GM15510 (cell line): ENCODE measurements around the gene OGFRL1.

Source experiments
- POLR2A ChIP-seq: IDR thresholded peaks from 3 replicates; pipeline ENCODE4 v1.6.1; 2011; ENCODE audit warnings: borderline replicate concordance; ENCODE audit not compliant: insufficient read length; ENCODE audit errors: extremely low read depth

Gene OGFRL1

DNA sequence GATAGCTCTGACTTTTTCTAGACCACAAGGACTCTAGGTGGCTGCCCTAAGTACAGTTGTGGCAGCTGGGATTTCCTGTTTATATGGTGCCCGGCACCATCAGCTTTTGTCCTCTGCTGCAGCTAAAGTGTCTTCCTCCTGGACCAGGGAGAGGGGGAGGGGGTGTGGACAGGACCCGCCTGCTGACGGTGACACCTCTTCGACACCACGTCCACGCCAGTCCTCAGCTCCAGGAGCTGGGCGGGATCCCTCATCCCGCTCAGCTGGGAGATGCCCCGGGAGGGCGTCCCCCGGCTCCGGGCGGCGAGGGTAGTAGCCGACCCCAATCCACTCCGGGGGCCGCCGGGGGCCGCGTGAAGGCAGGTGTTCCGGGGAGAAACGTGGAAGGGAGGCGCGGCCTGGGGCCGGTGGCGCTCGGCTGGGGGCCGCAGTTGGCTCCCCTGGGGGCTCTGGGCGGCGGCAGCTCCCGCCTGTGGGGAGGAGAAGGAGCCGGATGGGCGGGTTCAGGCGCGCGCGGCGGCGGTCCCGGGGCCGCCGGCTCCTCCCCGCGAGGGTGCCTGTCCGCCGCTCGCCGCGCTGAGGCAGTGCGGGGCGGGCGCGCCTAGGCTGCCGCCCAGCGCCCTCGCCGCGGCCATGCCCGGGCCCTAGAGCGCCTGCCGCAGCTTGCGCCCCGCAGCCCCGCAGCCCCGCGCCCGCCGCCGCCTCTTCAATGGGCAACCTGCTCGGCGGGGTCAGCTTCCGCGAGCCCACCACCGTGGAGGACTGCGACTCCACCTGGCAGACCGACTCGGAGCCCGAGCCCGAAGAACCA is at the start of gene OGFRL1:
TSS of gene OGFRL1 (plus strand) at position 584 of the 811 bp plus-strand sequence. CDS start at position 710, 126 bp downstream.
- peak; percentile 72 for TF ChIP-seq POLR2A

DNA sequence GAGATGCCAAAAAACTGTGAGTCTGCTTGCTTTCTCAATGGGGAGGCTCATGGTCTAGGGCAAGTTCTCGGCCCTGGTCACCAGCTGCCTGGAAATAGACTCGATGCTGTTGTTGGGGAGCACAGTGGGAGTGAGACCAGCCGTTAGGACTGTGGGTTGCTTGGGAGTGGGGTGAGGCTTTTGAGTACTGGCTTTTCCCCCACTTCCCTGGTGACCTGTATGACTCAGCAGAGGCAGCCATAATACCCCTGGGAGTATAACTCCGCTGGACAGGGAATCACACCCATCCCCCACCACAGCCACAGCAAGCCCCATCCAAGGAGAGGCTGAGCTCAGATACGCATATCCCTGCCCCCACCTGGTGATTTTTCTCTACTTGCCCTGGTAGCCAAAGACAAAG is 48.9 kb upstream of the OGFRL1 start:
- no peak for TF ChIP-seq POLR2A

DNA sequence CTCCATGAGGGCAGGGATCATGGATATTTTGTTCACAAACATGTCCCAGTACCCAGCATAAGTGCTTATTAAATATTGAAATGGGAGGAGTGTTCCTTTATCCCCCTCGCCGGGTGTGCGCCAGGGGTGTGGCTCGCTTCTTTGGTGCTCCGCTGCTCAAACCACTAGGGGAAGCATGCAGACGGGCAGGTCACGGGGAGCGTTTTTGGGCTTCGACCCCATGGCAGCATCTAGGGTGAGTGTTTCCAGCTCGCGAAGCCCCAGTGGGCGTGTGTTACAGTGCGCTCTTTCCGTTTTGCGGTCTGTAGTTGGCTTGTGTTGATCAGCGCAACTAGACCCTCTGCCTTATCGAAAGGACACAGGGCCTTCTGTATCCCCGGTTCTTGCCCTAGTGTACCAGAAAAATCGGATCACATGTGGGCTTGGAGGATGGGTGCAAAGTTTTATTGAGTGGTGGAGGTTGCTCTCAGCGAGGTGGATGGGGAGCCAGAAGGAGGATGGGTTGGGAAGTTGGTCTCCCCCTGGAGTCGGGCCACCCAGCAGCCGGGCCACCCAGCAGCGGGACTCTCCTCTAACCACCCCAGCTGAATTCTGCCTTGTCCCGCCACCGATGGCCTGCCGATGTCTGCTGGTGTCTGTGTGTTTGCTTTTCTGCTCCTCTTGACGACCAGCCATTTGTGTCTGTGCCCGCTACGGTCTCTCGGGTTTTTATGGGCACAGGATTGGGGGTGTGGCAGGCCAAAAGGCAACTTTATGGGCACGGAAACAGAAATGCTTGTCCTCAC is 43.2 kb upstream of the OGFRL1 start:
- no peak for TF ChIP-seq POLR2A

DNA sequence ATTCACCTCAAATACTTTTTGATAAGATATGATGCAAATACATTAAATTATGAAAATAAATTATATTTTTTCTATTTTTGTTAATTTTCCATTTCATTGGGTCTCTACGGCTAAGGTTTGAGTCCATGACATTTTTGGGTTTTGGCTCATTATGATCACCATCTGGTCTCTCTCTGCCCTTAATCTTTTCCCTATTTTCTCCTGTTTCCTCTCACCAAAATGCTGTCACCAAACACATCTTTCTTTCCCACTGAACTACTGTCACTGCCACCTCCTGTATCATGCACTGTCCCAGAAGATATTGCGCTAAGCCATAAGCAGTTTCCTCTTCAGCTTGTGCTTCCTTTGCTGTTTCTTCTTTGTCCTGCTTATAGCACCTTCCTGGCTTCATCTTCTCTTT is 42.0 kb upstream of the OGFRL1 start:
- TF ChIP-seq POLR2A: no peak

DNA sequence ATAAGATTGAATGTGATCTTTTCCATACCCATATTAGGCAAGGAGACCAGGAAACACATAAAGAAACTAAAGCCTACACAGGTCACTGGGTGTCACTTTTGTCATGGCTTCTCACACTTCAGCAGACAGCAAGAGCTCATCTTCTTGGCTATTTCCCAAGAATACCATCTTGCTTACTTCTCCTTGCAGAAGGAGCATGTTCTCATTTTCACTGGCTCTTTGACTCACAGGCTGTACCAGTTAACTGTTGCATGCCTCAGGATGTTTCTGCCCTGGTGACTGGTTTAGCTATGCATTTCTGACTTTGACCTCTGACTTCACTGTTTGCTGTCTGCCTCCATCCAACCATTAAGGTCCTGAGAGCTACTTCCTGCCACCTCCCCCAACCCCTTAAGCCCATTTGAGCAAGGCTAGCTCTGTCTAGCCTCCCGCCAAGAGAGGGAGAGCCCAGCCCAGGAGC is 40.3 kb upstream of the OGFRL1 start:
- no peak for TF ChIP-seq POLR2A

DNA sequence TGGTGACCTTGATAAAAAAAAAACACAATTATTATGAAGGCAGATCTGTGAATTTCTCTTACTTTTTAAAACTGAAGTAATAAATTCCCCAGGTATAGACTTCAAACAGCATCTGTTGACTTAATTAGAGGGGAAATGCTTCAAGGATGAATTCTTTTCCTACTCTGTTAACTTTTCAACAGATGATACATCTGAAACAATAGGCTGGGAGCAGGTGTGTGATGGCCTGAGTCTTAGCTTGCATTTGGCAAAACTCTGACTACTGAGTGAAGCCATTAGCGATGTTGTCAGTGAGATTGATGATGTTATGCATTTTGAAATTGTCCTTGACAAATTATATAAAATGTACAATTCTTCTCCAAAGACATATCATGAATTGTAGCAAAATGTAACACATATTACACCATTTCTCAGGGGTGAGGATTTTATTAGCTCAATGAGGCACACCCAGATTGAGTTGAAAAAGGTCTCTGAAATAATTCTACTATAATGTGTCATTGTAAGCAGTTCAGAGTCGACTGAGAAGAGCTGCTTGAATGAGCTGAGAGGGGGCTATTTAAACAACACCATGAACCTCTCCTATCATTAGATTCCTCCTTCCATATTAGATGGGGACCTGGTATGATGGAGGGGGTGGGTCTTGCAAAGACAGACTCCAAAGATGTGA is 39.6 kb upstream of the OGFRL1 start:
- TF ChIP-seq POLR2A: no peak

DNA sequence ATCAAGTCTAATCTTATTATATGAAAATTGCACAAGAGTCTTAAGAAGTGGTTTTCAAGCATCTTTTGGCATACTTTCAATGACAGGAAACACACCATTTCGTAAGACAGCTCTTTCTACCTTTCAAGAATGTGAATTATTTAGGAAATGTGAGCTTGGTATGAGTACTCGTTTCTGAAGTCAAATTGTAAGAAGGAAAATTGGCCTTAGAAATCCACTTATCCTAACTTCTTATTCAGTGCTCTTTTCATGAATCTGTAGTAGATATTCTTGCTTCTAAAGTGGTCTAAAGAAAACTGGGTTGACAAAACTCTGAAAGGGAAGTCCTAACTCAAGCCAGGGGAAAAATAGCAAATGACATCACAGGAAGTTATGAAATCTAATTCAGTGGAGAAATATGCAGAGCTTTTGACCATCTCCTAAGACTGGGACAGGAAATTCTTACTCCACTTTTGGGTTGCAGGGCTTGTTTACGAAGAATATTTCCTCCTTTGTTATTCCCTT is 38.5 kb upstream of the OGFRL1 start:
- TF ChIP-seq POLR2A: no peak

DNA sequence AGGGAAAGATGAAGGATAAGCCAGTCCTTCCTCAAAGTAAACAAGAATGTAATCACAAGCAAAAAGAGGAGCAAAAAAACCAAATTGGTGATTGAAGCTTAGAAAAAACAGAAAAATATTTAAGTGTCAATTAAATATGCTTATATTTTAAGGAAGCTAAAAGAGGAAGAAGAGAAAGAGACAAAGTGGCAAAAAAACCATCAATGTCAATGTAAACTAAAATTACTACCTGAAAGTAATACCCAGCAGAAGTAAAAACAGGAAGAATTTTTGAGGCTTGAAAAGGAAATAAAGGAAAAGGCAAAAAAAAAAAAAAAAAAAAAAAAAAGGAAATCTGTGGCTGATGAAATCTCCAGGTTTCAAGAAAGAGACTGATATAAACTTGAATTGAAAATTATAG is 36.2 kb upstream of the OGFRL1 start:
- TF ChIP-seq POLR2A: no peak

DNA sequence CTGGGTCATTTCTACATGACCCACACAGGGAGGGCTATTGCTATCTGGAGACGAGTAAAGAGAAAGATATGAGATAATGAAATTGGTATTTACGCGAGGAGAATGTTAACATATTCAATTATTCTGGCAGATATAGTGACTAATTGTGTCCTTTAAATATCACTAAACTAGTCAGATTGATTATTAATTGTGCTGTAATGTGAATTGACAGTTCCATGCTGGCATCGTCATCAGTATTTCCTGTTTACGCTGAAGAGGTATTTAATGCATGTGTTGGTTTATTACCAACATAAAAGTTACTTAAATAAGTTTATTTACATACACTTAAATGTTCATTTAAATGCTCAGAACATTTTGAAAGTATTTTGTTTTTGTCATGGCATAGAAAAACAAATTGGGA is 35.7 kb upstream of the OGFRL1 start:
- TF ChIP-seq POLR2A: no peak

DNA sequence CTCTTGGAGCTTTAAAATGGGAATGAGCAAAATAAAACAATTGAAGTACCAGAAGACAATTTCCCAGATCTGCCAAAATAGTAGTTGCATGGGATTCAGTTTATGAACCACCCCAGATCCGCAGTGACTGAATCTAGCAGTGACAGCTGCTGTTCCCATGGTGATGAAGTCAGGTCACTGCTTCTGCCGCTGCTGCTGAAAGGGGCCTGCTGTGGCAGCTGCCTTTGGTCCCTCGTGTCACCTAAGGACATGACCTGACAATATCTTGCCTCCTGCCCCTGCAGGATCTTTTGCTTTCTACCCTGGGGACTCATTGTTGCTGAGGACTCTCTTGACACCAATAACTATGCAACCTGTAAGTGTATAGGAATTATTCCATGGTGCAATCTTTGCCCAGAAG is 34.3 kb upstream of the OGFRL1 start:
- TF ChIP-seq POLR2A: no peak

DNA sequence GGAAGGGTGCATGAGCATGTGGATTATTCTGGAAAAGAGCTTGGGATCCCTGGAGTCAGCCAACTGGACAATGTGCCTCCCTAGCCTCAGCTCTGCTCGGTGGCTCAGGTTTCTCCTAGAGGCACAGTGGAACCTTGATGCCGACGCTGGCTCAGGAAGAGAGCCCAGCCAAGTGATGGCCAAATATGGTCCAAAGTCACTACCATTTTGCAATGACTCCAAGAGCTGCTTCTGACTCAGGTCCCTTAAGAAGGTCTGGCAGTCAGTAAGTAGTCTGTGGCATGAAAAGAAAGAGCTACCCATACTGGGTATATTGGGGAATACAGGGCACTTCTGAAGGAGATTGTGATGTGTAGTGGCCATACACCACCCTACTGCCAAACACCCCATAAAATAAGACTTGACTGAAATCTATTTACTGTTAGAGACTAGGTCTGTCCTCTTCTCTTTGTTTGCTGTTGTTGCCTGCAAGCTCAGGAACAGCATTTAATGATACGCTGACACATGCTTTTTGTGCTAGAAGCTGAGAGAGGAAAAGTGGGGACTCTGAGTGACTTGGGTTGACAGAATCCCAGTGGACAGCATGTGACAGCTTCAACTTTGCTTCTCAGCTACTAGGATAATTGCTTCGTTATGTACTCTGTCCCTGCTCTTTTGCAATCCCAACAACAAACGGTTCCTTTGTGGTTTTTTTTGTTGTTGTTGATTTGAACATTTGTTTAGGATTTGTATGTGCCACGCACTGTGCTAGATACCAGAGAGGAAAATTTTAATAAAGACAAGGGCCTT is 30.3 kb upstream of the OGFRL1 start:
- no peak for TF ChIP-seq POLR2A

DNA sequence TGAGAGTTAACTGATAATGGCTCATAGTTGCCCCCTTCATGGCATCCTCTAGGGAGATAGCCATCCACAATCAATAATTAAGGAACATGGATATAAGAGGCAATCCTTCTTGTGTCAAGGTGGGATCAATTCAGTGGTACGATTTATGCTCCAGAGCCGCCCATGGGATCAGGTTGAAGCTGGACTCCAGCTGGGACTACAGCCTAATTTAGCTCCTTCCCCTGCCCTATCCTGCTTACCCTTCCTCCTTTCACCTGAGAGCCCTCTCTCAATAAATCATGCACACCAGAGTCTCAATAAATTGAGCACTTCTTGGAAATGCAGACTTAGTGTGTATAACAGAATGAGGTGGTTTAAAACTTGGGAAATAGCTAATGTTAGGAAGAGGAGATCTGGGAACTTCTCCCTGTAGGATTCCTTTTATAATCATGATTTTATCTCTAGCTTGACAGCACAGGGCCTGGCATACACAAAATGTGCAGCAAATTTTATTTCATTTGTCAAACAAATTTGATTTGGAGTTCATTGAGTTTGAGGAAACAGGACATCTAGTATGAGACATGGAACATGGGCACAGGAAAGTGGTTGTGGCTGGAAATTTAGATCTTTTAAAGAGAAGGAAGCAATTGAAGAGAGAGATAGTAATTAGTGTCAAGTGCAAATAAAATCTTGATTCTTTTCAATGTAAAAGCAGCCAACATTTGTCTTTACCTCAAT is 28.6 kb upstream of the OGFRL1 start:
- TF ChIP-seq POLR2A: no peak

DNA sequence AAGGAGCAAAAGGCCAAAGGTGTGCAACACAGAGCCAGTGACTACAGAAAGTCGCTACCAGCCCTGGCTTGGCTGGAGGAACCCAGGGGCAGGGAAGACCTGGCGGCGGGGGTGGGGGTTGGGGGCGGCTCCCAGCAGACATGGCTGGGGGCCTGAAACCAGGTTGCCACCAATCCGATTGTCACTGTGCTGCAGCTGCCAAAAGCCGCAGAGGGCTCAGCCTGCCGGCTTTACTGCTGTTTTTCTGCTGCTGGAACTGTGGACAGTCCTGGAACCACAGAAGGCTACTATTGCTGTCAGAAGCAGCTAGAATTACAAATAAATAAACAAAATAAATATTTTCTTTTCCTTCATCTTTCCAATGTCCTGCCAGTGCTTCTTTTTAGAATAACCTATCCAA is 25.7 kb upstream of the OGFRL1 start:
- no peak for TF ChIP-seq POLR2A
